K562 (cell line): ENCODE data around the gene ACTRT3. TPM values are rescaled to one million over a fixed set of nuclear protein-coding genes. Genes with fewer than 3 reads are reported as not detected.

Experiments
- ATF7 ChIP-seq: fragments of 450-650 bp; IDR thresholded peaks from 2 replicates; pipeline ENCODE4 v1.7.1; 2014; ENCODE audit warnings: mild to moderate bottlenecking, moderate library complexity
- CBX3 ChIP-seq, 2 experiments: IDR thresholded peaks; 1 replicate in 1 of 2; 2 replicates in 1 of 2; pipeline ENCODE4 v1.6.1; 2012; ENCODE audit warnings: inconsistent platforms in 2 of 2, low read length in 2 of 2, borderline replicate concordance in 1 of 2, control low read depth in 1 of 2
- DDX20 ChIP-seq: fragments of 450-650 bp; IDR thresholded peaks from 2 replicates; pipeline ENCODE4 v1.6.1; 2016; ENCODE audit warnings: missing genetic modification characterization, low read depth, mild to moderate bottlenecking, missing compliant biosample characterization, moderate library complexity
- ETV5 ChIP-seq: sonication (generic); formaldehyde crosslinking; IDR thresholded peaks from 2 replicates; pipeline ENCODE4 v1.4.0; 2020; ENCODE audit warnings: low read depth, mild to moderate bottlenecking, missing genetic modification reagents
- KDM2B ChIP-seq: fragments of 250-450 bp; sonication (Bioruptor Pico); IDR thresholded peaks from 2 replicates; pipeline ENCODE4 v1.8.0; 2021; ENCODE audit warnings: mild to moderate bottlenecking, moderate library complexity
- LARP7 ChIP-seq: fragments of 450-650 bp; IDR thresholded peaks from 2 replicates; pipeline ENCODE4 v1.6.1; 2016
- MYBL2 ChIP-seq, 2 experiments: fragments of 450-650 bp in 1 of 2; sonication (generic) in 1 of 2; formaldehyde crosslinking in 1 of 2; IDR thresholded peaks; 2 replicates each; pipeline versions ENCODE4 v1.6.1 to v1.8.1; 2017 to 2022; ENCODE audit warnings: borderline replicate concordance in 1 of 2, inconsistent platforms in 1 of 2, low read depth in 1 of 2, mild to moderate bottlenecking in 1 of 2, missing genetic modification reagents in 1 of 2, moderate library complexity in 1 of 2
- NCOR1 ChIP-seq: fragments of 450-650 bp; IDR thresholded peaks from 2 replicates; pipeline ENCODE4 v1.6.1; 2016; ENCODE audit warnings: mild to moderate bottlenecking, moderate library complexity
- PRDM10 ChIP-seq: fragments of 450-650 bp; IDR thresholded peaks from 2 replicates; pipeline ENCODE4 v1.6.1; 2018; ENCODE audit not compliant: partially characterized antibody
- PTTG1 ChIP-seq: fragments of 450-650 bp; IDR thresholded peaks from 2 replicates; pipeline ENCODE4 v1.6.1; 2016; ENCODE audit warnings: low read depth, mild to moderate bottlenecking, missing genetic modification characterization, missing compliant biosample characterization
- SMARCA5 ChIP-seq: fragments of 450-650 bp; IDR thresholded peaks from 2 replicates; pipeline ENCODE4 v1.6.1; 2016
- SREBF1 ChIP-seq: fragments of 150-350 bp; IDR thresholded peaks from 2 replicates; pipeline ENCODE4 v1.6.1; 2014; ENCODE audit warnings: antibody characterized with exemption, low read depth, low read length, borderline replicate concordance
- THRB ChIP-seq: fragments of 450-650 bp; formaldehyde crosslinking; conservative IDR thresholded peaks from 2 replicates; pipeline ENCODE4 v1.4.0; 2022; ENCODE audit warnings: mild to moderate bottlenecking, missing genetic modification characterization
- ZBTB43 ChIP-seq: sonication (generic); formaldehyde crosslinking; IDR thresholded peaks from 2 replicates; pipeline ENCODE4 v1.8.0; 2023; ENCODE audit warnings: mild to moderate bottlenecking, missing genetic modification reagents
- ZNF551 ChIP-seq: fragments of 250-450 bp; sonication (Bioruptor Pico); IDR thresholded peaks from 2 replicates; pipeline ENCODE4 v1.5.0; 2021; ENCODE audit warnings: mild to moderate bottlenecking, moderate library complexity
- polyA plus RNA-seq, 8 experiments: library from polyadenylated mRNA; depleted of rRNA in 4 of 8; stranded (reverse) in 5 of 8; unstranded in 3 of 8; fragments of >200 nt; fragmentation: Nextera tagmentation in 2 of 8; fragmentation: Illumina TruSeq in 1 of 8; extraction: Ambion mirVana in 2 of 8; extraction: Trizol in 1 of 8; gene quantifications; 2 replicates each; pipeline versions ENCODE4 v1.2.1 to v1.2.3, GENCODE V29; 2011 to 2014; ENCODE audit warnings: inconsistent platforms in 1 of 8, missing spikeins in 1 of 8
- total RNA-seq, 7 experiments: library from RNA; depleted of rRNA in 6 of 7; stranded (reverse); fragments of >200 nt in 6 of 7; fragmentation: Illumina TruSeq in 2 of 7; extraction: Trizol in 2 of 7; gene quantifications; 2 replicates each; pipeline versions ENCODE4 v1.2.1 to v1.2.3, GENCODE V29; 2011 to 2021; ENCODE audit warnings: low replicate concordance in 1 of 7
- TF ChIP-seq, protein P1 (sequence below): fragments of 250-450 bp; sonication (Bioruptor Pico); IDR thresholded peaks from 2 replicates; pipeline ENCODE4 v1.4.0; 2020; ENCODE audit warnings: mild to moderate bottlenecking, moderate library complexity
- TF ChIP-seq, protein P2 (sequence below): fragments of 250-450 bp; sonication (Bioruptor Pico); IDR thresholded peaks from 2 replicates; pipeline ENCODE4 v1.5.0; 2020; ENCODE audit warnings: mild to moderate bottlenecking, borderline replicate concordance

Gene ACTRT3
- total and polyA plus RNA-seq, 9 of the 15 experiments (the other 6 are each of a cell fraction or from before 2014, with no cell fraction given): 0.06 to 0.11 (median 0.07) TPM; not detected in 5

DNA sequence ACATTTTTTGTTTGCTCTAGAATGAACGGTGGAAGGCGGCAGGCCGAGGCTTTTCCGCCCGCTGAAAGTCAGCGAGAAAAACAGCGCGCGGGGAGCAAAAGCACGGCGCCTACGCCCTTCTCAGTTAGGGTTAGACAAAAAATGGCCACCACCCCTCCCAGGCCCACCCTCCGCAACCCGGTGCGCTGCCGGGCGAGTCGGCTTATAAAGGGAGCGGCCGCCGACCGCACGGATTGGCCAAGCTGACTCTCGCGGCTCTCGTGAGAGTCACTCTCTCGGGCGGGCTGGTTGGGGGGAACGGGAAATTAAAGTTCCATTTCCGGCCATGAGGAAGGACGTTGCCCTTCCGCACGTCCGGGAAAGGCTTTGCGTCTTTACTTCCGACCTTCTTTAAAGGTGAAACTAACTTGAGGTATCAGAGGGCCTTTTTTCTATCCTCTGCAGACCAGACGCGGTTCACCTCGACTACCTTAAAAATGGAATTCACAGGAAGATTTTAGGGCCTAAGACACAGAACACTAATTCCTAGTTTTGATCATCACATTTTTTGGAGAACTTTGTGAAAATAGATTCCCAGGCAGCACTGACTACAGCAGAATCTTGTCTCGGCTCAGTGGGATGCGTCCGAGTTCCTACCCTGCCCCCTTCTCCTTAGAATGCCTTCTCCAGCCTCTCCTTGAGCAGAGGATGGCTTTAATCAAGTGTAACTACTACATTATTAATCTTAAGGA is 4.3 kb downstream of the ACTRT3 start, which contains the start of gene TERC (continued):
- TF ChIP-seq ZBTB43 (CRISPR knock-in tag): no peak
- peak in 1 of 2 experiments; percentile 47; a peak in 2 of 3 replicates for TF ChIP-seq CBX3 (IDR thresholded peaks at IDR 0.05; ENCODE audit: borderline replicate concordance in 1 of 2, low read length in 2 of 2)
- TF ChIP-seq ATF7: 0 out of 2 replicates have a peak, but pooled peaks have one; percentile 9
- TF ChIP-seq KDM2B (CRISPR knock-in tag): no peak
- TF ChIP-seq ZNF551: no peak
- TF ChIP-seq, protein P1, sequence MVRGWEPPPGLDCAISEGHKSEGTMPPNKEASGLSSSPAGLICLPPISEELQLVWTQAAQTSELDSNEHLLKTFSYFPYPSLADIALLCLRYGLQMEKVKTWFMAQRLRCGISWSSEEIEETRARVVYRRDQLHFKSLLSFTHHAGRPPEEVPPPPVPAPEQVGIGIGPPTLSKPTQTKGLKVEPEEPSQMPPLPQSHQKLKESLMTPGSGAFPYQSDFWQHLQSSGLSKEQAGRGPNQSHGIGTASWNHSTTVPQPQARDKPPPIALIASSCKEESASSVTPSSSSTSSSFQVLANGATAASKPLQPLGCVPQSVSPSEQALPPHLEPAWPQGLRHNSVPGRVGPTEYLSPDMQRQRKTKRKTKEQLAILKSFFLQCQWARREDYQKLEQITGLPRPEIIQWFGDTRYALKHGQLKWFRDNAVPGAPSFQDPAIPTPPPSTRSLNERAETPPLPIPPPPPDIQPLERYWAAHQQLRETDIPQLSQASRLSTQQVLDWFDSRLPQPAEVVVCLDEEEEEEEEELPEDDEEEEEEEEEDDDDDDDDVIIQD: 0 out of 2 replicates have a peak, but pooled peaks have one; percentile 8
- TF ChIP-seq, protein P2, sequence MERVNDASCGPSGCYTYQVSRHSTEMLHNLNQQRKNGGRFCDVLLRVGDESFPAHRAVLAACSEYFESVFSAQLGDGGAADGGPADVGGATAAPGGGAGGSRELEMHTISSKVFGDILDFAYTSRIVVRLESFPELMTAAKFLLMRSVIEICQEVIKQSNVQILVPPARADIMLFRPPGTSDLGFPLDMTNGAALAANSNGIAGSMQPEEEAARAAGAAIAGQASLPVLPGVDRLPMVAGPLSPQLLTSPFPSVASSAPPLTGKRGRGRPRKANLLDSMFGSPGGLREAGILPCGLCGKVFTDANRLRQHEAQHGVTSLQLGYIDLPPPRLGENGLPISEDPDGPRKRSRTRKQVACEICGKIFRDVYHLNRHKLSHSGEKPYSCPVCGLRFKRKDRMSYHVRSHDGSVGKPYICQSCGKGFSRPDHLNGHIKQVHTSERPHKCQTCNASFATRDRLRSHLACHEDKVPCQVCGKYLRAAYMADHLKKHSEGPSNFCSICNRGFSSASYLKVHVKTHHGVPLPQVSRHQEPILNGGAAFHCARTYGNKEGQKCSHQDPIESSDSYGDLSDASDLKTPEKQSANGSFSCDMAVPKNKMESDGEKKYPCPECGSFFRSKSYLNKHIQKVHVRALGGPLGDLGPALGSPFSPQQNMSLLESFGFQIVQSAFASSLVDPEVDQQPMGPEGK (CRISPR knock-in tag): peak; percentile 59; the same call in 1 of the 2 replicates
- TF ChIP-seq SMARCA5: no peak
- no peak for TF ChIP-seq PRDM10
- peak; percentile 92 for TF ChIP-seq THRB (CRISPR knock-in tag)
- no peak for TF ChIP-seq NCOR1
- peak; percentile 68 for TF ChIP-seq ETV5 (CRISPR knock-in tag)
- TF ChIP-seq LARP7: no peak
- TF ChIP-seq MYBL2 (IDR thresholded peaks at IDR 0.05; ENCODE audit: low read depth): no peak
- TF ChIP-seq MYBL2 (CRISPR knock-in tag; IDR thresholded peaks at IDR 0.05; ENCODE audit: borderline replicate concordance): no peak
- TF ChIP-seq SREBF1: no peak
- no peak for TF ChIP-seq DDX20 (tag)
- no peak for TF ChIP-seq PTTG1
